NOMO-1 (cell line): ENCODE data around the gene ARHGAP29.

Source experiments
- DNase-seq, 2 experiments: peaks; one replicate each; lab custom pipeline; 2025; ENCODE audit not compliant: unreplicated experiment in 2 of 2; lab: John Stamatoyannopoulos, UW

The ARHGAP29 gene

GRCh38 chr1:94236013-94236491 lies 1.3 kb downstream of the ARHGAP29 start:
- no peak for DNase-seq

GRCh38 chr1:94235189-94236012 lies 2.0 kb downstream of the ARHGAP29 start:
- no peak for DNase-seq

DNA sequence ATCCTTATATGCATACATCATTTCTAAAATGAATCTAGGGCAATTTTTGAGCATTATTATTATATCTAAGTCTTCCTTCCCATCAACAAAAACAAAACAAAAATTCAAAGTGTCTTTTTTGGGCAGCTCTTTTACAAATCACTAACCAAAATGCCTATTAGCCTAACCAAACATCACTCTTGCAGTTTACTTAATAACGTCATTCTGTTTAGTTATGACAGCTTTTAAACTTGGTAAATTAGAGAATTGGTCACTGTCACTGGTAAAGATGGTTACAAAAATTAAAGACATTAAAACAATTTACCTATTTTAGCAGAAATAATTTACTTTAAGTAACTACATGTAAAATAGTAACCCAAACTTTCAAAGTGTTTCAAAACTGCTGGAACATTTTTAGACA lies 2.8 kb downstream of the ARHGAP29 start:
- no peak for DNase-seq

GRCh38 chr1:94231746-94232145 lies 5.6 kb downstream of the ARHGAP29 start:
- DNase-seq: no peak

- DNase-seq: no peak
Measured at GRCh38 chr1:94230920-94231319, 6.5 kb downstream of the ARHGAP29 start.

DNA sequence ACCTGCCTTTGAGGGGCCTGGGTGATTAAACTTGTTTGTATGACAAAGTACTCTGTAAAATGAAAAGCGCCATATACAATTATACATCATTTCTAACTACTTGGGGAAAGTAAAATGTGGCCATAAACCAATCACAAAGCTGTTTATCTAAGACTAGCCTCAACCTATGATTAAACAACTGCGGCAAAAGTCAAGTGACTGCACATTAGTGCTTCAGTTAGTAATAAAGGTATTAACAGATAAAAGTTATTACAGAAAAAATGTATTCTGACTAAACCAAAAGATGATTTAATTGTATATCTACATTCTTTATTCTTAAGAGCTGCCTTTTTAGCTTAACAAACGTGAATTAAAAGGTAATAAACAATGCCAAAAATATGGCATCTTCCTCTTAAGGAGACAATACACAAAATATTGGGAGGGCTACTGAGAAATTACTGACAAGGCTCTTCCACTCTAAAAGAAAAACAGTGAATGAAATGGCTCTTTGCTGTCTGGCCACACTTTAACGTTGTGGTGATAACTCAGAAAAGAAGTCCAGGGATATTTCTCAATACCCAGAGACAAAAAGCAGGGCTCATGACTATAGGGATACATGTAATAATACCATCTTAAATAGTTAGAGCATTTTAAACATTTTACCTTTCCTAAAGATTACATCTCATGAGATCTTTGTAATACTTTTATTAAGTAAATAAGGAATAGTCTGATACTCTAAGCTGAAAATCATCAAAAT lies 8.6 kb downstream of the ARHGAP29 start:
- no peak for DNase-seq

GRCh38 chr1:94227624-94228023 lies 9.8 kb downstream of the ARHGAP29 start:
- no peak for DNase-seq

DNA sequence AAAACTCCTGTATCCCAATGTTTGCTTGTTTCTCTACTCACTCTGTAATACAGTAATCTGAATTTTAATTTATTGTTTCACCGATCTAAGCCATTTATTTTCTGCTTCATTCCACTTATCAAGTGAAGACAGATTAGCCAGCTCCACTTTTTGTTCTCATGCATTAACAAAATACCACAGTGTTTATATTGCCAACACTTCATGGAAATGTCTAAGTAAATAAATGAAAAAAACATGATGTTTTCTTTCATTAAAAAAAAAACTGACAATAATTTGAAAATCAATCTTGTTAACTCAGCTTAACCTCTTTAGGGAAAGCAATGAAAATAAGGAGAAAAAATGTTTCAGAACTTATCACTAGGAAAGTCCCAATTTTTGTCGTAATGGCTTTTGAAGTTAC lies 11.5 kb downstream of the ARHGAP29 start:
- no peak for DNase-seq

DNA sequence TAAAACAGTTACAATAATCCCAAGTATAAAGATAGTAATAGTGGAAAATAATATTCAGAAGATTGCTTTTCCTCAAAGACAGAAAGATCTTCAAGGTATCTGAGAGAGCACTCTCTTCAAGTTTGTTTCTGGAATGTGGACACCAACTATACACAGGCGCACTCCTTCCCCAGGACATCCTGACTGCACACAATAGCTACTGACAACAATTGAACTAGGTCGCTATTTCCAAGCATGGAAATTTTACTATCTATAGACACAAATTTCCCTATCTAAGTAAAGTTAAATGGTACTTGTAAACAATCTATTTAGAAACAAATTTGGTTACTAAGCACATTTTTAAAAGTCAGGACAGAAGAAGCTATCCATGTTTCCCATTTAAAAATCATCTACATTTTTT lies 19.1 kb downstream of the ARHGAP29 start:
- no peak for DNase-seq

DNA sequence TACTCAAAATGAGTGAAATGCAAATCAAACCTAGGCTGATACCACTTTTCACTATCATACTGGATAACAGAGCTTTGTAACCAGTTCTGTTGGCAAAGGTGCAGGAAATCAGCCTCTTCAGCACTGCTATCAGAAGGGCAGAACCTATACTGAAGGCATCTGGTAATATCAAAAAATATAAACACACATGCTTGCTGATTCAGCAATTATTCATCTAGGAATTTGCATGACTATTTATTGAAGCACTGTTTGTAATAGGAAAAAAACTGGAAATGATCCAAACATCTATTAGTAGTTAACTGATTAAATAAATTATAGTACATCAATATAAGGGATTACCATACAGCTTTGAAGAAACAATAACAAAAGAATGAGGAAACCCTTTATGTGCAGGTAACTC lies 21.4 kb downstream of the ARHGAP29 start:
- DNase-seq: no peak

GRCh38 chr1:94209982-94210381 lies 27.4 kb downstream of the ARHGAP29 start:
- no peak for DNase-seq

GRCh38 chr1:94209425-94209824 lies 28.0 kb downstream of the ARHGAP29 start:
- DNase-seq: no peak

GRCh38 chr1:94207695-94208094 lies 29.7 kb downstream of the ARHGAP29 start:
- DNase-seq: no peak

GRCh38 chr1:94205639-94206038 lies 31.7 kb downstream of the ARHGAP29 start:
- no peak for DNase-seq

- no peak for DNase-seq
Measured at GRCh38 chr1:94202241-94202640, 35.1 kb downstream of the ARHGAP29 start.

- DNase-seq: no peak
Measured at GRCh38 chr1:94199398-94199797, 38.0 kb downstream of the ARHGAP29 start.

GRCh38 chr1:94194079-94194865 lies 43.1 kb downstream of the ARHGAP29 start:
- no peak for DNase-seq

- no peak for DNase-seq
Measured at GRCh38 chr1:94193128-94193527, 44.3 kb downstream of the ARHGAP29 start.

GRCh38 chr1:94191216-94191615 lies 46.2 kb downstream of the ARHGAP29 start:
- DNase-seq: no peak

GRCh38 chr1:94186946-94187345 lies 50.4 kb downstream of the ARHGAP29 start:
- no peak for DNase-seq

- no peak for DNase-seq
Measured at GRCh38 chr1:94183197-94183815, 54.1 kb downstream of the ARHGAP29 start.
